Stimulated activated CD4-positive, alpha-beta T cell treated with anti-CD3 and anti-CD28 coated beads, Interleukin-2, amount 100 ng/mL, for 48 hours (primary cell): Measurements from ENCODE around the gene DIAPH3.
"Not testable (repeated sequence)": the region's sequence is repeated elsewhere in the genome, so short reads cannot be mapped to it uniquely, and the experiment has no call there.

Source experiments
- DNase-seq, 2 donors: peaks; one replicate each; pipeline ENCODE4 v3.0.0-alpha.2; 2020

DIAPH3 gene

DNA sequence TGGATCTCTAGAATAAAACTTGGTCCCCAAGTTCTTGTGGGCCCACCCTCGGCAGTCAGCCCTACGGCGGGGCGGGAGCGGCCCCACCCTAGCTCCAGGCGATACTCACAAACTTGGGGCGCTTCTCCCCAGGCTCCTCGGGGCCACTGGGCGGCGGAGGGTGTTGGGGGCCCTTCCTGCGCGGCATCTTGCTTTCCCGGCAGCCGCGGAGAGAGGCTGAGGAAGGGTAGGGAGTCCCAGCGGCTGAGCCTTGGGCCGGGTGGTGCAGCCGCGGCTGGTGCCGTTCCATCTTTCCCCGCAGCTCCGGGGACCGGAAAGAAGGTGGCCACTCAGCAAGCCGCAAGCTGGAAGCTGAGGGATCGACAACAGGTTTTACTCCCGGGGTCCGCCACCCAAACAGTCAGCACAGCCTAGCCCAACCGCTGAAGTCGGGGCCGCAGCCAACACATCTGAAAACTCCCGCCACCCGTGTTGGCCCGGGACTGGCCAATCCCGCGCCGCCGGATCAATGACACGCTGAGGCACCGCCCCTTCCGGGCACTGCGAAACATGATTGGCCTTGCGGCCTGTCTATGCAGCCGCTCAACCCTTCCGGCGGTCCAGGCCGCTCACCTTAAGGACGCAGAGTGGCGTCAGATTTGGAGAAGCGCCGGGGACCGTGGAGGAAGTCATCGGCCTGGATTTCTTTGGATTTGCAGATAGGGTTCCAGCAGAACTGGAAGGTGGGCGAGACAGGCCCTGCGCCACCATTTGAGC lies at the start of gene DIAPH3:
TSS of gene DIAPH3 (minus strand) at position 451 of the 756 bp plus-strand sequence. CDS start at position 289, 162 bp downstream.
- DNase-seq = peak; percentile 92 to 93

GRCh38 chr13:60213236-60213744 lies 49.6 kb upstream of the DIAPH3 start:
- no peak for DNase-seq

DNA sequence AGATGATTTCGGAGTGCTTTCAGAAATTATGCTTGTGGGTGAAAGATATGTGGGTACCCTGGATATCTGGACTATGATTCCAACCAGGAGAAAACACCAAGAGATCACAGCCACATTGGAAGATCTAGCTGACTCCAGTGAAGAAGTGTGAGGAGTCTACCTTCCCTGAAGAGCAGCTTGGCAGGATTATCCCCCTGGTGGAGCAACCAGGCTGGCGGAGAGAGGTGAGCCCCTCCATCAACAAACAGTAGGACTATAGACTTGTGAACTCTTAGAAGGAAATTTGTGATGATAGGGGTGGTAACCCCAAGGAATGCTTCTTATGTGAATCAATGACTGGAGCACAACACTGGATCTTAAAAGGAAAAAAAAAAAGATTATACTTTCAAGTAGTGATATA lies 47.8 kb upstream of the DIAPH3 start:
- no peak for DNase-seq

- DNase-seq = no peak
These were observed 47.0 kb upstream of the DIAPH3 start for GRCh38 chr13:60210510-60211330.

- not testable (repeated sequence) for DNase-seq
These were observed 41.8 kb upstream of the DIAPH3 start for GRCh38 chr13:60205499-60205898.

DNA sequence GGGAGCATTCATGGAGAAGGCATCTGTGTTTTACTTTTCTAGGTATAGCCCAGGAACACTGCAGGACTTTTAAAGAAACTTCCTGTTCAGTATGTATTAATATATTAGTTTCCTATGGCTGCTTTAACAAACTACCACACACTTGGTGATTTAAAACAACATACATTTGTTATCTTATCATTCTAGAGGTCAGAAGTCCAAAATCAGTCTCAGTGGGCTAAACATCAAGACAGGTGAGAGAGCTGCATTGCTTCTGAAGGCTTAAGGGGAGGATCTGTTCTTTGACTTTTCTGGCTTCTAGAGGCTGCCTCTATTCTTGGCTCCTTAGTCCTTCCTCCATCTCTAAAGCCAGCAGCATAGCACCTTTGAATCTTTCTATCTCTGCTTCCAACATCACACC lies 37.6 kb upstream of the DIAPH3 start:
- DNase-seq = no peak

GRCh38 chr13:60195893-60196292 lies 32.2 kb upstream of the DIAPH3 start:
- not testable (repeated sequence) for DNase-seq

DNA sequence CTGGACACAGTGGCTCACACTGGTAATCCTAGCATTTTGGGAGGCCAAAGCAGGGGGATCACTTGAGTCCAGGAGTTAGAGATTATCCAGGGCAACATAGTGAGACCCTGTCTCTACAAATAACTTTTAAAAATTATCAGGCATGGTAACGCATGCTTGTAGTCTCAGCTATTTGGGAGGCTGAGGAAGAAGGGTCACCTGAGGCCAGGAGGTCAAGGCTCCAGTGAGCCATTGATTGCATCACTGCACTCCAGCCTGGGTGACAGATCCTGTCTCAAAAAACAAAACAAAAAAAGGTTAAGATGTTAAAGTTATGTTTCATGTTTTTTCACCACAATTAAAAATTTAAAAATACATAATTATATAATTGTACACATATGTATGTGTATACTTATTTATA lies 19.2 kb upstream of the DIAPH3 start:
- DNase-seq = no peak

DNA sequence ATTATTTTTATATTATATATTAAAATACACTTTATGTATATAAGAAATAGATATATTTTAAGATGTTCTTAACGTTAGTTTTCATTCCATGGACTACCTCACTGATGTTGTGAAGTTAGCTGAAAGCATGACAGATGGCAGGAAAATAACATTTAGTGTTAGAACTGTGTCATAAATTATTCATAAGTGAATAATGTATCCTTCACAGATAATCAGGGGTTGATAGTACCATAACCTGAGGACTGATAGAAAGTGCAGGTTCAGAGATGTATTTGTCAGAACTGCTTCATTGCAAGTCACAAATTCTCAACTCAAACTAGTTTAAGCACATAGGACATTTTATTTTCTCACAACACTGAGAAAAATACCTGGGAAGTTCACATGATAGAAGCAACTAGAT lies 14.6 kb upstream of the DIAPH3 start:
- DNase-seq = no peak

GRCh38 chr13:60175571-60175970 lies 11.8 kb upstream of the DIAPH3 start:
- no peak for DNase-seq

DNA sequence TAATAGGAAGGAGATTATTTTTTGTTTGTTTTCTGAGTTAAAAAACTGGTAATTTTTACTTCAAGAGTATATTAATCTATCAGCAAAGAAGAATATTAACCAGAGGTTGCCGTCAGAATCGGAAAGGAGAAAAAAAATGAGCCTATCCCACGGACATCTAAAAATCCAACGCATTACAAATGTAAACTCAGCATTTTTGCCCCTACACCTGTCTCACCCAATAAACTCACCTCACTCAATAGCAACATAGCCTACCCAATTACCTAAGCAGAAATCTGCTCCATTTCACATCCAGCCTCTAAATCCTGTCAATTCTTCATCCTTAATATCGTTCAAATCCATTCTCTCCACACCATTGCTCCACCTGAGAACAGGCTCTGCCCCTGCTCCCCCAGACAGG lies 10.4 kb upstream of the DIAPH3 start:
- DNase-seq = no peak

- DNase-seq = no peak
These were observed 8.4 kb upstream of the DIAPH3 start for GRCh38 chr13:60172111-60172510.

- DNase-seq = no peak
These were observed 6.7 kb upstream of the DIAPH3 start for GRCh38 chr13:60170414-60170813.

GRCh38 chr13:60169239-60170031 lies 5.7 kb upstream of the DIAPH3 start:
- DNase-seq = no peak

DNA sequence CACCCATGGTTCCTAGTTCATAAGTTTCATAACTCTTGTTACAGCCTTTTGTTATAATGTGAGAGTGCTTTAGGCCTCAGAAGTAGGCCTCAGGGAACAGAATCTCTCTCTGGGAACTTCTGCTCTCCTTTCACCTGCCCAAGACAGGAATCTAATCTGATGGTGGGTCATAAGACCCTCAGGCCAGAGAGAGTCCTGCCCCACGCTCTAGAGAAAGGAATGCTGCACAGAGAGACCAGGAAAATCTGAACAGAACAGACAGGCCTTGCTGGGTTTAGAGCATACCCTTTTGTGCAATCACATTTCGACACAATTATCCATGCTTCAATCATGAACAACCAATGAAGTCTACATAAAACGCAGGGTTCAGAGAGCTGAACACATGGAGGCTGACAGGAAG lies 3.4 kb upstream of the DIAPH3 start:
- DNase-seq = no peak

- no peak for DNase-seq
These were observed 1.8 kb upstream of the DIAPH3 start for GRCh38 chr13:60165391-60166099.

- no peak for DNase-seq
These were observed 634 bp upstream of the DIAPH3 start for GRCh38 chr13:60164234-60164889.

DNA sequence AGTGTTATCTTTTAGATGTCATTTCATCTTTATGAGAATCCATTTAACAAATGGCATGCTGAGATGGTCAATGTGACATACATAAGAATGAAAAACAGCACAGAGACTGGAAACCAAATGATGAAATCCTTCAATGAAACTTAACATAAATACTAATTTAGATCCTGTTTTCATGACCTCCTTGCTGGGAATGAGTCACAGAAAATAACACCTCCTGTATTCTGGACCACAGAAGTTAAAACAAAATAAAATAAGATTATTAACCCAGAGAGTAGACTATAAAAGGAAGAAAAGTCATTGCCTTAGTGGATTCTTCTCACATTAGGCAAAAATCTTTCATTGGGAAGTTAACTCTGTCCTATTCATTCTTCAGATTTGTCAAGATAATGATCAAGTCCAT lies 1.6 kb downstream of the DIAPH3 start:
- no peak for DNase-seq

DNA sequence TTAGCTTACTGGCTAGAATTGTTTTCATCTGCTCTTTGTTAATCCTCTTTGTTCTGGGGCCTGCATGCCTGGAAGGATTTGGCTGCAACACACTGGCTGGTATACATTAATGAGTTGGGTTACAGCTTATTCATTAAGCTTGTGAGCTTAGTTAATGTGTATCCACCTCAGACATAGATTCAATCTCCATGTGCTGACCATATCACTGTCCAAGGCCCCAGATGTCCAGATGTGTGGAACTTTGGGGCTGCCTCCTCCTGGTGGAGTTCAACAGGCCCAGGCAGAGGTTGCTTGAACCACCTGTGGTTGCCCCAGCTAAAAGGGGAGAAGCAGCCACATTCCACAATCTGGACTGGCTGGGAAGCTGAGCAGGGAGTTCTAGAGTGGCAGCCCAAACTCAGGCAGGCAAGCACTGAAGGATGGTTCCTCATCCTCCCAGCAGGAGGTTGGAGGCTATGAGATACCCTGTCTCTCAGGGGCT lies 5.4 kb downstream of the DIAPH3 start:
- no peak for DNase-seq

GRCh38 chr13:60155978-60156377 lies 7.8 kb downstream of the DIAPH3 start:
- no peak for DNase-seq

DNA sequence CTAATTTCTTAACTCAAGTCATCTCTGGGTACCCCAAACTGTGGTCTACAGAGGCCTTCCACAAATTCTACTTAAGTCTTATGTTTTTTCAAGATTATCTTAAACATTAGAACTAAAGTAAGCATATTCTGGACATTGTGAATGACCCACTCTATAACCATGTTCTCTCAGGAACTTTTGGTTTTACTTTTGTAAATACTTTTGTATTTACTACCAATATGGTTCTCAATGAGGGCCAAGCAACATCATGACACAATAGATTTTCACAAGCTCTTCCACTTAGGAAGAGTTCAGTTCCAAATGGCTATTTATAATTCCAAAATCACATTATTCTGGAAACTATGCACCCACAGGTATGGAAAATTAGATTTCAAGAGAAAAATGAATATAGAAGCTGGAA lies 10.8 kb downstream of the DIAPH3 start:
- DNase-seq = no peak

DNA sequence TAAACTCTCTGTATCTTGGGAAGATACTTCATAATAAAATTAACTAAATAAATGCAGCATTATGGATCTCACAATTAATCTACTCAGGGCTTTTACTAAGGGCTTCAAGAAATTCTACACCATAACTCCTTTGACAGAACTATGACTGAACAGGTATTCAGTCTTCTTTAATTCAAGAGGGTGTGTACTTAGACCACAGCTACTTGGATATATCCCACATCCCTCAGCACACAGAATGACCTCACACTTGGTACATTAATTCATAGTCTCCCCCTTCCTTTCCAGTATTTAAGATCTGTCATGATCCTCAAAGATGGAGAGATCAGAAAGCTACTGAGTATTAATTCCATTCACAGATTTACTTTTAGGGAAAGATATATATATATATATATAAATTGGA lies 11.6 kb downstream of the DIAPH3 start:
- DNase-seq = no peak
